PC-9 (cell line): Measurements from ENCODE around the gene MTHFD1L. TPM values are rescaled to one million over a fixed set of nuclear protein-coding genes. Genes with fewer than 3 reads are reported as not detected.

ENCODE experiments used
- BruUV-seq: library from RNA; stranded (reverse); fragments of 400-500 nt; replicated peaks from 2 replicates; lab custom pipeline; 2021; lab: Mats Ljungman, UMichigan
- CTCF ChIA-PET: fragments of 300-600 bp; sonication (Branson Sonifier 250); formaldehyde crosslinking; loops from one replicate; lab custom pipeline; 2022; ENCODE audit warnings: antibody characterized with exemption; lab: Charles Lee
- POLR2A ChIA-PET: fragments of 300-600 bp; sonication (Branson Sonifier 250); formaldehyde crosslinking; loops from one replicate; lab custom pipeline; 2022; ENCODE audit warnings: antibody characterized with exemption; ENCODE audit not compliant: unreplicated experiment; lab: Charles Lee
- DNase-seq, 2 experiments: peaks; one replicate each; pipeline versions ENCODE4 v3.0.0 to v3.0.0-alpha.2; 2015 to 2022; ENCODE audit warnings: mixed read lengths in 1 of 2
- H2AFZ ChIP-seq: fragments of 200-600 bp; sonication (generic); 2 replicates; pipeline ENCODE4 v1.8.1; 2017; ENCODE audit warnings: antibody characterized with exemption
- H3F3A ChIP-seq: fragments of 200-600 bp; sonication (generic); 2 replicates; pipeline ENCODE4 v1.8.1; 2017; ENCODE audit warnings: antibody characterized with exemption, mild to moderate bottlenecking, low read depth; ENCODE audit not compliant: insufficient read depth
- H3K27ac ChIP-seq: fragments of 200-600 bp; sonication (generic); 2 replicates; pipeline ENCODE4 v1.6.1; 2016; ENCODE audit warnings: mixed run types
- H3K27me3 ChIP-seq: fragments of 200-600 bp; sonication (generic); 2 replicates; pipeline ENCODE4 v1.6.1; 2016; ENCODE audit warnings: low read depth, mixed run types; ENCODE audit not compliant: insufficient read depth
- H3K36me3 ChIP-seq: fragments of 200-600 bp; sonication (generic); 2 replicates; pipeline ENCODE4 v1.6.1; 2016; ENCODE audit warnings: low read depth, mixed run types
- H3K4me1 ChIP-seq: fragments of 200-600 bp; sonication (generic); replicated peaks from 2 replicates; pipeline ENCODE4 v1.6.1; 2016; ENCODE audit warnings: mixed run types; ENCODE audit not compliant: insufficient read depth
- H3K4me2 ChIP-seq: fragments of 200-600 bp; sonication (generic); 2 replicates; pipeline ENCODE4 v1.6.1; 2017; ENCODE audit warnings: mixed run types
- H3K4me3 ChIP-seq: fragments of 200-600 bp; sonication (generic); 2 replicates; pipeline ENCODE4 v1.6.1; 2016; ENCODE audit warnings: mixed run types
- H3K79me2 ChIP-seq: fragments of 200-600 bp; sonication (generic); 2 replicates; pipeline ENCODE4 v1.6.1; 2017; ENCODE audit warnings: low read depth, mixed run types
- H3K9me2 ChIP-seq: fragments of 200-600 bp; sonication (generic); 2 replicates; pipeline ENCODE4 v1.8.1; 2017; ENCODE audit warnings: mild to moderate bottlenecking; ENCODE audit not compliant: insufficient read depth
- H3K9me3 ChIP-seq: fragments of 200-600 bp; sonication (generic); 2 replicates; pipeline ENCODE4 v1.8.1; 2016; ENCODE audit warnings: low read depth; ENCODE audit not compliant: insufficient read depth
- H4K20me1 ChIP-seq: fragments of 200-600 bp; sonication (generic); 2 replicates; pipeline ENCODE4 v1.8.1; 2017; ENCODE audit not compliant: insufficient read depth
- CTCF ChIP-seq: fragments of 200-600 bp; sonication (generic); conservative IDR thresholded peaks from 2 replicates; pipeline ENCODE4 v1.6.1; 2017; ENCODE audit warnings: mixed run types, antibody characterized with exemption, mild to moderate bottlenecking, moderate library complexity
- EZH2 ChIP-seq: fragments of 200-600 bp; sonication (generic); IDR thresholded peaks from 2 replicates; pipeline ENCODE4 v1.8.0; 2017; ENCODE audit warnings: antibody characterized with exemption, low read depth
- intact Hi-C: fragments of 100-400 bp; cut with micrococcal nuclease; formaldehyde crosslinking; loops from one replicate; pipeline ENCODE4 v1.10.0; 2022; ENCODE audit not compliant: unreplicated experiment
- total RNA-seq: library from RNA; stranded (reverse); gene quantifications from 2 replicates; pipeline ENCODE4 v1.2.3, GENCODE V29; 2021

The MTHFD1L gene
- total RNA-seq, 1 experiment from 2014 or later = 53.3 TPM

DNA sequence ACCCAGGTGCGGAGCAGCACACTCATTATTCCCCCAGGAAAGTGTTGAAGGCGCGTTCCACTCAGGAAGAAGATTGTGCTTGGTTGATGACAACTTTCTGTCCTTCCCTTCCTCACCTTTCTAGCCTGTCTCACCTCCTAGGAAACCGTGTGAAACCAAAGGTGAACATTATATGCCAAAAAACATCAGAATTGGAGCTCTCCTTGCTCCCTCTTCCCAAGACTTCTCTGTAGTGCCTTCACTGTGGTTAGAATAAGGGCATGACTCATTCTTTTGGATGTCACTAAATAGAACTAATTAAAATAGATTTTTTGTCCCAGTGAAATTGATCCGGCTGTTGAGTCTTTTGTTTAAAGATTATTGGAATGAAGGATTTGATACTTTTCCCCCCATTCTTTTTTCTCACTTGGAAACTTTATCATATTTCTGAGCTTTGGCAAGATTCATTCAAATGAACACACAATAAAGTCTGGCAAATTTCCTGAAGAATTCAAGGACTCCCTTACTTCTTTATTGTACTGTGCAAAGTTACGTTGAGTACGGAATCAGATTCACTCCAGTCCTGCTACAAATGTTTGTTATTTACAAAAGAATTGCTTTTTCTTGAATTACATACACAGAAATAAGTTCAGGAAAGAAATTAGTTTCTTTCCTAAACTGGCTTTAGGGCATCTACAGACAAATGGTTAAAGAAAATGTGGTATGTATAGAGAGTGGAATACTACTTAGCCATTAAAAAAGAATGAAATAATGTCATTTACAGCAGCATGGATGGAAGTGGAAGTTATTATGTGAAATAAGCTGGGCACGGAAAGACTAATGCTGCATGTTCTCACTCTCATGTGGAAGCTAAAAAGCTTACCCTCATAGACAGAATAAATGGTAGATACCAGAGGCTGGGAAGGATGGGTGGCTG lies 231.4 kb downstream of the MTHFD1L start:
- H3K4me2 ChIP-seq = no peak overlapping the region
- no peak overlapping the region; the same call in 1 of the 2 replicates for H3K27ac ChIP-seq
- DNase-seq = no peak
- no peaks in the 10 kb centered on the region for H4K20me1 ChIP-seq
- peaks cover 13% of the 10 kb centered on the region for H3F3A ChIP-seq
- H2AFZ ChIP-seq = no peak overlapping the region
- H3K4me3 ChIP-seq = no peak overlapping the region
- POLR2A ChIA-PET = no interaction called here
- no peaks in the 10 kb centered on the region for H3K27me3 ChIP-seq
- no peaks in the 10 kb centered on the region for H3K9me3 ChIP-seq
- CTCF ChIA-PET = no interaction called here
- BruUV-seq = no TSS peak
- H3K79me2 ChIP-seq = peaks cover 6% of the 10 kb centered on the region; the same call in 1 of the 2 replicates
- no peaks in the 10 kb centered on the region for H3K9me2 ChIP-seq
- intact Hi-C loops = no loop called here
- peaks cover 18% of the 10 kb centered on the region for H3K4me1 ChIP-seq
- TF ChIP-seq EZH2 = no peak
- TF ChIP-seq CTCF = no peak
- H3K36me3 ChIP-seq = peaks cover 31% of the 10 kb centered on the region

GRCh38 chr6:151098166-151098565 lies 232.7 kb downstream of the MTHFD1L start:
- intact Hi-C loops = no loop called here
- DNase-seq = no peak
- Histone ChIP-seq H2AFZ (no peak overlapping the region), H3K27ac (no peak overlapping the region), H3K4me2 (no peak overlapping the region), H4K20me1 (no peaks in the 10 kb centered on the region), H3K4me3 (no peak overlapping the region), H3F3A (peaks cover under 1% of the 10 kb centered on the region; the same call in 1 of the 2 replicates), H3K9me3 (no peaks in the 10 kb centered on the region), H3K36me3 (peaks cover 31% of the 10 kb centered on the region), H3K27me3 (no peaks in the 10 kb centered on the region), H3K79me2 (peaks cover 6% of the 10 kb centered on the region; the same call in 1 of the 2 replicates), H3K4me1 (peaks cover 5% of the 10 kb centered on the region), H3K9me2 (no peaks in the 10 kb centered on the region)
- BruUV-seq = no TSS peak
- ChIA-PET POLR2A (no interaction called here), CTCF (no interaction called here)
- TF ChIP-seq CTCF = no peak
- TF ChIP-seq EZH2 = no peak

- no TSS peak for BruUV-seq
- Histone ChIP-seq H3K27me3 (no peaks in the 10 kb centered on the region), H3K4me1 (no peaks in the 10 kb centered on the region), H3K9me2 (no peaks in the 10 kb centered on the region), H3K4me3 (no peak overlapping the region), H4K20me1 (no peaks in the 10 kb centered on the region), H3K79me2 (no peaks in the 10 kb centered on the region), H3K27ac (no peak overlapping the region), H3K4me2 (no peak overlapping the region), H3K9me3 (no peaks in the 10 kb centered on the region), H3K36me3 (peaks cover 27% of the 10 kb centered on the region), H3F3A (no peaks in the 10 kb centered on the region), H2AFZ (no peak overlapping the region)
- POLR2A ChIA-PET = no interaction called here
- TF ChIP-seq CTCF = no peak
- intact Hi-C loops = no loop called here
- CTCF ChIA-PET = no interaction called here
- no peak for DNase-seq
These were observed 234.8 kb downstream of the MTHFD1L start for GRCh38 chr6:151100326-151100725.
